Peyer's patch (tissue), 4 donors: ENCODE measurements around the gene SYNE2. TPM values are rescaled to one million over a fixed set of nuclear protein-coding genes. Genes with fewer than 3 reads are reported as not detected.
"Not testable (repeated sequence)": the region's sequence is repeated elsewhere in the genome, so short reads cannot be mapped to it uniquely, and the experiment has no call there.

Source experiments
- DNase-seq, 3 donors: peaks; one replicate each; pipeline ENCODE4 v3.0.0-alpha.2; 2017 to 2019
- H3K27ac ChIP-seq, 4 donors: fragments of 200-600 bp; sonication (generic); one replicate each; pipeline ENCODE4 v1.5.1; 2016 to 2019
- H3K27me3 ChIP-seq, 2 donors: fragments of 200-600 bp; sonication (generic); one replicate each; pipeline ENCODE4 v1.5.1; 2019
- H3K36me3 ChIP-seq, 3 donors: fragments of 200-600 bp; sonication (generic); one replicate each; pipeline ENCODE4 v1.5.1; 2016 to 2019
- H3K4me1 ChIP-seq, 4 donors: fragments of 200-600 bp; sonication (generic); one replicate each; pipeline ENCODE4 v1.5.1; 2016 to 2019
- H3K4me3 ChIP-seq, 4 donors: fragments of 200-600 bp; sonication (generic); 1 replicate in 3 of 4; 2 replicates in 1 of 4; pipeline ENCODE4 v1.5.1; 2016 to 2019; ENCODE audit warnings: mild to moderate bottlenecking in 1 of 4
- H3K9me3 ChIP-seq, 4 donors: fragments of 200-600 bp; sonication (generic); one replicate each; pipeline ENCODE4 v1.5.1; 2016 to 2019; ENCODE audit warnings: mild to moderate bottlenecking in 1 of 4
- CTCF ChIP-seq, 6 experiments: fragments of 450-650 bp in 4 of 6; fragments of 200-600 bp in 2 of 6; sonication (generic) in 1 of 6; IDR thresholded peaks; one replicate each; pipeline ENCODE4 v1.5.1; 2017 to 2019; ENCODE audit warnings: antibody characterized with exemption in 6 of 6, mild to moderate bottlenecking in 3 of 6, moderate library complexity in 1 of 6
- POLR2A ChIP-seq, 2 donors: fragments of 450-650 bp; IDR thresholded peaks; one replicate each; pipeline ENCODE4 v1.5.1; 2017; ENCODE audit warnings: antibody characterized with exemption in 2 of 2, mild to moderate bottlenecking in 2 of 2, moderate library complexity in 2 of 2
- total RNA-seq, 4 donors: library from RNA; depleted of rRNA; stranded (reverse); fragments of >200 nt; gene quantifications; one replicate each; pipeline ENCODE4 v1.1.0, GENCODE V29; 2016

The SYNE2 gene
- total RNA-seq, 4 donors from 2014 or later: 106 to 243 (median 153) TPM

GRCh38 chr14:64012003-64012402, 159.2 kb downstream of the SYNE2 start:
- no peak for DNase-seq
- Histone ChIP-seq H3K36me3 (peaks cover 0 to 45% (median 0%) of the 10 kb centered on the region in 3 donors), H3K9me3 (no peaks in the 10 kb centered on the region), H3K4me3 (no peak overlapping the region), H3K27ac (no peak overlapping the region), H3K27me3 (no peaks in the 10 kb centered on the region), H3K4me1 (no peaks in the 10 kb centered on the region)
- no peak for TF ChIP-seq POLR2A (IDR thresholded peaks at IDR 0.05)
- no peak for TF ChIP-seq CTCF (IDR thresholded peaks at IDR 0.05)

GRCh38 chr14:64012720-64013119, 159.9 kb downstream of the SYNE2 start:
- H3K27me3 ChIP-seq: no peaks in the 10 kb centered on the region
- H3K4me3 ChIP-seq: no peak overlapping the region
- no peak for DNase-seq
- TF ChIP-seq CTCF (IDR thresholded peaks at IDR 0.05) (no peak), POLR2A (IDR thresholded peaks at IDR 0.05) (no peak)
- no peaks in the 10 kb centered on the region for H3K4me1 ChIP-seq
- H3K9me3 ChIP-seq: no peaks in the 10 kb centered on the region
- peaks cover 0 to 43% (median 0%) of the 10 kb centered on the region in 3 donors for H3K36me3 ChIP-seq
- H3K27ac ChIP-seq: no peak overlapping the region

GRCh38 chr14:64025479-64025878, 172.7 kb downstream of the SYNE2 start:
- no peaks in the 10 kb centered on the region for H3K9me3 ChIP-seq
- no peaks in the 10 kb centered on the region for H3K4me1 ChIP-seq
- no peak for DNase-seq
- H3K4me3 ChIP-seq: no peak overlapping the region
- H3K36me3 ChIP-seq: peaks cover 0 to 49% (median 0%) of the 10 kb centered on the region in 3 donors
- no peaks in the 10 kb centered on the region for H3K27me3 ChIP-seq
- H3K27ac ChIP-seq: no peak overlapping the region
- TF ChIP-seq CTCF (IDR thresholded peaks at IDR 0.05) (no peak), POLR2A (IDR thresholded peaks at IDR 0.05) (no peak)

DNA sequence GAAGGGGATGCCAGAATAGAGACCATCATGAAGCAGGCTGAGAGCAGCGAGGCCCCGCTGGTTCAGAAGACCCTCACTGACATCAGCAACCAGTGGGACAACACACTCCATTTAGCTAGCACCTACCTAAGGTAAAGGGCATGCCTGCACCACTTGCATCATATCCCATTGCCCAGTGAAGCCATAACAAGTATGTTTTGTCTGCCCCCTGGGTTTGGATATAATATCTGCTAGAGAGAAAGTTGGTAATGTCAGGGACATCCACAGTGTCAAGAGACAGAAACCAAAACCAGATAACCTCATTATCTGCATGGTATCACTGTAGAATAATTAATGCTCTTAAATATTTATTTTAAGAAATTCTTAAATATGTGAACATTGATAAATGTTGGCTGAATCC, 173.8 kb downstream of the SYNE2 start:
- Histone ChIP-seq H3K27ac (no peak overlapping the region), H3K27me3 (no peaks in the 10 kb centered on the region), H3K4me3 (no peak overlapping the region), H3K9me3 (no peaks in the 10 kb centered on the region), H3K4me1 (no peaks in the 10 kb centered on the region), H3K36me3 (peaks cover 0 to 47% (median 0%) of the 10 kb centered on the region in 3 donors)
- TF ChIP-seq POLR2A (IDR thresholded peaks at IDR 0.05) (no peak), CTCF (IDR thresholded peaks at IDR 0.05) (no peak)
- DNase-seq: no peak

DNA sequence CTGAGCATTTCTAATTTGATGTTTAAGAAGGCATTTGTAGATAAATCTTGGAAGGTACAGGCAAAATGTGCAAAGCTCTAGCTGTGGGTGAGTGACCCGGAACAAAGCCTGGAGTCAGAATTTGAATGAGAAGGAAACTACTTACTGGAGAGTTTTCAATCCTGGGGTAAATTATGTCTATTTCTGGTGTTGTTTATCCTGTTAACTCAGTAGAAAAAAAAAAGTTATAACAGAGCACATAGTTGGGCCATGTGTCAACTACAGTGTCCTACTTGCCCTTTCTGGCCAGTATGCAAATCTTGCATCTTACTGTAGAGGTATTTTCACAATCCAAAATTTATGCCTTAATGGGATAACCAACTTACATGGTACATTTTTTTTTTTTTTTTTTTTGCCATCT, 182.3 kb downstream of the SYNE2 start:
- DNase-seq: no peak
- H3K9me3 ChIP-seq: no peaks in the 10 kb centered on the region
- no peak overlapping the region for H3K4me3 ChIP-seq
- H3K27ac ChIP-seq: no peak overlapping the region
- TF ChIP-seq POLR2A (IDR thresholded peaks at IDR 0.05): no peak
- no peak for TF ChIP-seq CTCF (IDR thresholded peaks at IDR 0.05)
- no peaks in the 10 kb centered on the region for H3K27me3 ChIP-seq
- peaks cover 0 to 7% (median 0%) of the 10 kb centered on the region in 3 donors for H3K36me3 ChIP-seq
- no peaks in the 10 kb centered on the region for H3K4me1 ChIP-seq

DNA sequence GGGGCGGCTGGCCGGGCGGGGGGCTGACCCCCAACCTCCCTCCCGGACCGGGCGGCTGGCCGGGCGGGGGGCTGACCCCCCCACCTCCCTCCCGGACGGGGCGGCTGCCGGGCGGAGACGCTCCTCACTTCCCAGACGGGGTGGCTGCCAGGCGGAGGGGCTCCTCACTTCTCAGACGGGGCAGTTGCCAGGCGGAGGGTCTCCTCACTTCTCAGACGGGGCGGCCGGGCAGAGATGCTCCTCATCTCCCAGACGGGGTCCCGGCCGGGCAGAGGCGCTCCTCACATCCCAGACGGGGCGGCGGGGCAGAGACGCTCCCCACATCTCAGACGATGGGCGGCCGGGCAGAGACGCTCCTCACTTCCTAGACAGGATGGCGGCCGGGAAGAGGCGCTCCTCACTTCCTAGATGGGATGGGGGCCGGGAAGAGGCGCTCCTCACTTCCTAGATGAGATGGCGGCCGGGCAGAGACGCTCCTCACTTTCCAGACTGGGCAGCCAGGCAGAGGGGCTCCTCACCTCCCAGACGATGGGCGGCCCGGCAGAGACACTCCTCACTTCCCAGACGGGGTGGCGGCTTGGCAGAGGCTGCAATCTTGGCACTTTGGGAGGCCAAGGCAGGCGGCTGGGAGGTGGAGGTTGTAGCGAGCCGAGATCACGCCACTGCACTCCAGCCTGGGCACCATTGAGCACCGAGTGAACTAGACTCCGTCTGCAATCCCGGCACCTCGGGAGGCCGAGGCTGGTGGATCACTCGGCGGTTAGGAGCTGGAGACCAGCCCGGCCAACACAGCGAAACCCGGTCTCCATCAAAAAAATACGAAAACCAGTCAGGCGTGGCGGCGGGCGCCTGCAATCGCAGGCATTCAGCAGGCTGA, 185.3 kb downstream of the SYNE2 start:
- not testable (repeated sequence) for H3K27ac ChIP-seq, H3K4me3 ChIP-seq, H3K27me3 ChIP-seq, H3K9me3 ChIP-seq, DNase-seq, H3K36me3 ChIP-seq, H3K4me1 ChIP-seq
